H1 (cell line): ENCODE data around the gene RCC1. TPM values are rescaled to one million over a fixed set of nuclear protein-coding genes. Genes with fewer than 3 reads are reported as not detected.

Source experiments
- CBX8 ChIP-seq: fragments of 300-800, 300-1000 bp; sonication (generic); IDR thresholded peaks from 2 replicates; pipeline ENCODE4 v1.7.1; 2016; ENCODE audit warnings: low read depth, low read length, borderline replicate concordance
- CEBPB ChIP-seq: IDR thresholded peaks from 2 replicates; pipeline ENCODE4 v1.6.1; 2012; ENCODE audit warnings: low read depth, low read length
- CREB1 ChIP-seq: IDR thresholded peaks from 2 replicates; pipeline ENCODE4 v1.6.1; 2012; ENCODE audit warnings: inconsistent platforms
- CTBP2 ChIP-seq: IDR thresholded peaks from 2 replicates; pipeline ENCODE4 v1.7.0; 2011; ENCODE audit warnings: borderline replicate concordance, mild to moderate bottlenecking, moderate library complexity, mixed read lengths, low read length; ENCODE audit not compliant: insufficient read depth, insufficient read length
- CTCF ChIP-seq, 3 experiments: IDR thresholded peaks; 1 replicate in 2 of 3; 2 replicates in 1 of 3; pipeline versions ENCODE4 v1.5.1 to v1.6.1; 2011; ENCODE audit warnings: low read length in 3 of 3, mild to moderate bottlenecking in 3 of 3, inconsistent platforms in 2 of 3, low read depth in 1 of 3, moderate library complexity in 1 of 3; ENCODE audit not compliant: insufficient read depth in 1 of 3; ENCODE audit errors: control extremely low read depth in 1 of 3
- FOSL1 ChIP-seq: IDR thresholded peaks from 2 replicates; pipeline ENCODE4 v1.6.1; 2011; ENCODE audit warnings: mild to moderate bottlenecking, low read depth, low read length, moderate library complexity; ENCODE audit not compliant: insufficient read depth
- GTF2F1 ChIP-seq: IDR thresholded peaks from 2 replicates; pipeline ENCODE4 v1.6.1; 2012; ENCODE audit warnings: low read depth, low read length, improper control_type of control experiment, borderline replicate concordance
- HDAC6 ChIP-seq: IDR thresholded peaks from one replicate; pipeline ENCODE4 v1.7.1; 2012; ENCODE audit warnings: low read depth, mild to moderate bottlenecking, inconsistent platforms, low read length, moderate library complexity
- NRF1 ChIP-seq: IDR thresholded peaks from 2 replicates; pipeline ENCODE4 v1.6.1; 2011; ENCODE audit warnings: mild to moderate bottlenecking, low read depth, low read length, improper control_type of control experiment
- POLR2A ChIP-seq, 2 experiments: IDR thresholded peaks; 1 replicate in 1 of 2; 2 replicates in 1 of 2; pipeline ENCODE4 v1.6.1; 2011; ENCODE audit warnings: low read depth in 2 of 2, low read length in 2 of 2, mild to moderate bottlenecking in 2 of 2; ENCODE audit errors: control extremely low read depth in 1 of 2
- POLR2AphosphoS5 ChIP-seq: IDR thresholded peaks from 2 replicates; pipeline ENCODE4 v1.6.1; 2011; ENCODE audit warnings: low read depth, low read length
- POU5F1 ChIP-seq: IDR thresholded peaks from 2 replicates; pipeline ENCODE4 v1.6.1; 2011; ENCODE audit warnings: low read depth, mild to moderate bottlenecking, low read length, moderate library complexity
- RBBP5 ChIP-seq: IDR thresholded peaks from 2 replicates; pipeline ENCODE4 v1.7.1; 2012; ENCODE audit warnings: low read depth, mild to moderate bottlenecking, inconsistent platforms, low read length, moderate library complexity, borderline replicate concordance
- RFX5 ChIP-seq: IDR thresholded peaks from 2 replicates; pipeline ENCODE4 v1.6.1; 2011; ENCODE audit warnings: low read depth, low read length, improper control_type of control experiment, borderline replicate concordance
- RNF2 ChIP-seq: fragments of 200-900, 300-1000 bp; sonication (generic); IDR thresholded peaks from 2 replicates; pipeline ENCODE4 v1.7.1; 2016; ENCODE audit warnings: borderline replicate concordance, low read depth, mild to moderate bottlenecking, antibody characterized with exemption, low read length; ENCODE audit not compliant: poor library complexity, severe bottlenecking; ENCODE audit errors: missing control alignments
- SIN3A ChIP-seq, 2 experiments: IDR thresholded peaks in 1 of 2; conservative IDR thresholded peaks in 1 of 2; 2 replicates each; pipeline ENCODE4 v1.6.1; 2011 to 2012; ENCODE audit warnings: low read length in 2 of 2, improper control_type of control experiment in 1 of 2, low read depth in 1 of 2, mild to moderate bottlenecking in 1 of 2
- TAF1 ChIP-seq: IDR thresholded peaks from 2 replicates; pipeline ENCODE4 v1.6.1; 2011; ENCODE audit warnings: mild to moderate bottlenecking, low read depth, low read length
- TAF7 ChIP-seq: optimal IDR thresholded peaks from 2 replicates; pipeline ENCODE3; 2011; ENCODE audit warnings: low read depth, mild to moderate bottlenecking, inconsistent platforms, low read length, moderate library complexity, borderline replicate concordance
- TCF12 ChIP-seq: IDR thresholded peaks from 2 replicates; pipeline ENCODE4 v1.6.1; 2011; ENCODE audit warnings: low read depth, mild to moderate bottlenecking, low read length
- TEAD4 ChIP-seq: IDR thresholded peaks from 2 replicates; pipeline ENCODE4 v1.6.1; 2012; ENCODE audit warnings: low read depth, low read length, inconsistent platforms, mixed read lengths
- polyA plus RNA-seq, 7 experiments: library from polyadenylated mRNA; depleted of rRNA in 3 of 7; stranded (reverse) in 5 of 7; unstranded in 2 of 7; fragments of >200 nt in 5 of 7; fragments of 200-250 nt in 2 of 7; gene quantifications; 1 replicate in 5 of 7; 2 replicates in 1 of 7; 4 replicates in 1 of 7; pipeline versions ENCODE4 v1.2.1 to v1.2.3, GENCODE V29; 2011 to 2013; ENCODE audit warnings: missing spikeins in 2 of 7, mixed read lengths in 2 of 7
- total RNA-seq: library from RNA; stranded (reverse); fragmentation: NEBNext Ultra II Directional; extraction: Animal tissue kit (Norgen Biotek cat#: 25700); gene quantifications from 2 replicates; pipeline ENCODE4 v1.2.1, GENCODE V29; 2021

The RCC1 gene
- total and polyA plus RNA-seq, 2 of the 8 experiments (the other 6 are each of a cell fraction or from before 2014, with no cell fraction given): 48.5 to 98.4 TPM

DNA sequence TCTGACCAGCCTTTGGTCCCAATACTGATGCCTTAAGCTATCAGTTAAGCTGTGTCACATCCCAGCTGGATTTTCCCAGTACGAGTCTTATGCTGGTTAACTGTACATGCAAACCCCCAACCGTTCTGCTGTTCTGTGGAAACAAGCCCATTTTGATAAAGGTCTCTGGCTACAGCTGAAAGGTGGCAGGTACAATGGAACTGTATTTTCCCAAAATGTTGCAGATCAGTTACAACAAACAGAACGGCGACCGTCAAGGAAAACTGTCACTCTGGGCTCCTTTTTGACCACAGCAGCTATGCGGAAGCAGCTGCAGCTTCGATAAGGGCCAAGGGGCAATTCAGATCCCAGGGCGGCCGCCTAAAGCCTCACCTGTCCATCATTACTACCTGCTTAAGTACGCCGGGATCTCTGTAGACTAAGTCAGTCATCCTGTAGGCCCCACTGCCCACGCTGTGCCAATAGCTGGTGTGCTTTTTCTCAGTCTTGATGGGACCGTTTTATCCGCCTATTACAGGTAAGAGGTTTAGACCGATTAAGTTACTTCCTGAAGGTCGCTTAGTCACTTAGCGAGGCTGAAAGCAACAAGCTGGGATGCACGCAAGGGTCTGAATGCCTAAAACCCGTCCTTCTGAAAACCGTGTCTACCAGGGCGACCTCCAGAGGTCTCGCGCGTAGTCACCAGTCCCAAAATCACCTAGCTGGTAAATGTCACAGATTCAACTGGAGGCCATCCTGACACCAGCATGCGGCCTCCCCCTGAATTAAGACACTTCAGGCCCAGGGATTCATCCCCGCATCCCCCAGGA, 75.1 kb downstream of the RCC1 start (continued):
- TF ChIP-seq SIN3A (conservative IDR thresholded peaks at IDR 0.05 in 1 of 2, IDR thresholded peaks at IDR 0.05 in 1 of 2; ENCODE audit: low read depth in 1 of 2, low read length in 2 of 2): peak; percentile 34 to 45; a peak in 1 of 4 replicates
- TF ChIP-seq TEAD4: no peak
- no peak for TF ChIP-seq TAF1
- peak; percentile 17 to 38 (median 37); a peak in 3 of 4 replicates for TF ChIP-seq CTCF (IDR thresholded peaks at IDR 0.05; ENCODE audit: control extremely low read depth in 1 of 3, insufficient read depth in 1 of 3, low read depth in 1 of 3, low read length in 3 of 3)
- peak; percentile 8 for TF ChIP-seq CTBP2
- TF ChIP-seq TCF12: no peak
- TF ChIP-seq CBX8: no peak
- no peak for TF ChIP-seq NRF1
- no peak for TF ChIP-seq POU5F1
- no peak for TF ChIP-seq TAF7
- no peak for TF ChIP-seq CEBPB
- TF ChIP-seq CREB1: no peak
- no peak for TF ChIP-seq FOSL1
- TF ChIP-seq POLR2A (IDR thresholded peaks at IDR 0.05; ENCODE audit: control extremely low read depth in 1 of 2, low read depth in 2 of 2, low read length in 2 of 2): no peak
- TF ChIP-seq RNF2: no peak
- TF ChIP-seq POLR2AphosphoS5: 0 out of 2 replicates have a peak, but pooled peaks have one; percentile 22
- TF ChIP-seq GTF2F1: no peak
- no peak for TF ChIP-seq HDAC6
- no peak for TF ChIP-seq RFX5
- no peak for TF ChIP-seq RBBP5
